ENCODE results near the gene SULT1A2. TPM values are rescaled to one million over a fixed set of nuclear protein-coding genes. Genes with fewer than 3 reads are reported as not detected.
"Not testable (repeated sequence)": the region's sequence is repeated elsewhere in the genome, so short reads cannot be mapped to it uniquely, and the experiment has no call there.

The SULT1A2 gene
- total RNA-seq, 1 experiment from 2014 or later: not detected

- peaks cover 9% of the 10 kb centered on the region for H3K9me3 ChIP-seq (replicated peaks)
- H3K36me3 ChIP-seq: peaks cover 8% of the 10 kb centered on the region
- peaks cover 19% of the 10 kb centered on the region for H3K4me1 ChIP-seq (replicated peaks)
- H3K27me3 ChIP-seq (replicated peaks): no peaks in the 10 kb centered on the region
- H3K27ac ChIP-seq: no peak overlapping the region
- peak in 1 of 2 experiments; percentile 17 for DNase-seq (ENCODE audit: low read depth in 1 of 2, low spot score in 2 of 2)
- no peak overlapping the region for H3K4me3 ChIP-seq
These were observed 27.8 kb downstream of the SULT1A2 start for GRCh38 chr16:28569021-28569420.

GRCh38 chr16:28567292-28567691, 29.6 kb downstream of the SULT1A2 start:
- Histone ChIP-seq H3K36me3 (peaks cover 8% of the 10 kb centered on the region), H3K27ac (no peak overlapping the region), H3K4me1 (replicated peaks) (peaks cover 1% of the 10 kb centered on the region), H3K9me3 (replicated peaks) (peaks cover 9% of the 10 kb centered on the region), H3K4me3 (no peak overlapping the region), H3K27me3 (replicated peaks) (no peaks in the 10 kb centered on the region)
- DNase-seq (ENCODE audit: low read depth in 1 of 2, low spot score in 2 of 2): no peak

- H3K4me1 ChIP-seq (replicated peaks); H3K4me3 ChIP-seq; H3K27ac ChIP-seq; H3K9me3 ChIP-seq (replicated peaks); H3K36me3 ChIP-seq; DNase-seq (ENCODE audit: low read depth in 1 of 2, low spot score in 2 of 2); H3K27me3 ChIP-seq (replicated peaks): not testable (repeated sequence)
These were observed 30.5 kb downstream of the SULT1A2 start for GRCh38 chr16:28566233-28566925.

DNA sequence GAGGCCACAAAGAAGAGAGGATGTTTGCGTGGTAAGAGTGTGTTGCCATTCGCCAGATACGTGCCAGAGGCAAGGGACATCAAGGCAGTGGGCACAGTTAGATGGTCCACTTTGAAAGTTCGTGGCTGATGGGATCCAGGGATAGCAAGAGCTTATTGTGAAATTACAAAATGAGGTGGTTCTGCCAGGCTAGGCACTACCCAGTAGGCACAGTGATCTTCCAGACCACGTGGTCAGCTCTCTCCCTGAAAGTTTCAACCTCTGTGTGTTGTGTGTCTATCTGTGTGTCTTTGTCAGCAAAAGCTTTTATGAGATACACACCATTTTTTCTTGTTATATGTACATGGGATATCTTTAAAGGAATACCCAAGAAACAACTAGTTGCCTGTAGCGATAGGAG, 33.6 kb downstream of the SULT1A2 start:
- Histone ChIP-seq H3K4me3 (no peak overlapping the region), H3K27me3 (replicated peaks) (no peaks in the 10 kb centered on the region), H3K27ac (no peak overlapping the region), H3K9me3 (replicated peaks) (peaks cover 7% of the 10 kb centered on the region), H3K4me1 (replicated peaks) (peaks cover 9% of the 10 kb centered on the region), H3K36me3 (peaks cover 19% of the 10 kb centered on the region)
- no peak for DNase-seq (ENCODE audit: low read depth in 1 of 2, low spot score in 2 of 2)

DNA sequence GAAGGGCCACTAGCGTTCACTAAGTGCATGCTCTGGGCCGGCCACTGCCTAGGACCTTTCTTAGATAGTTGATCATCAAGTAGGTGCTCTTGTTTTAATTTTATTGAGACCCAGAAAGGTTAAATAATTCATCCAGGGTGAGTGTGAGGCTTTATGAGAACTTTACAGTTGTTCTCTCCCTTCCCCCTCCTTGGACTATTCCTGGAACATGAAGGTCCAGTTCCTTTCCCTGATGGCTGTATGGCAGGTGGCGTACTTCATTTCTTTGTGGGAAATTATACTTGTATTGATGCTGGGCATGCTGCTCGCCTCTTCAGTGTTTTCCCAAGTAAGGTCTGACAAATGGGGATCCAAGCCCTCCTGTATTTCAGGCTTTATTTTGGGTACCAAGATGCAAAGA, 34.7 kb downstream of the SULT1A2 start:
- Histone ChIP-seq H3K27me3 (replicated peaks) (no peaks in the 10 kb centered on the region), H3K4me3 (no peak overlapping the region), H3K36me3 (peaks cover 20% of the 10 kb centered on the region), H3K27ac (no peak overlapping the region), H3K9me3 (replicated peaks) (peaks cover under 1% of the 10 kb centered on the region), H3K4me1 (replicated peaks) (peaks cover 9% of the 10 kb centered on the region)
- no peak for DNase-seq (ENCODE audit: low read depth in 1 of 2, low spot score in 2 of 2)

DNA sequence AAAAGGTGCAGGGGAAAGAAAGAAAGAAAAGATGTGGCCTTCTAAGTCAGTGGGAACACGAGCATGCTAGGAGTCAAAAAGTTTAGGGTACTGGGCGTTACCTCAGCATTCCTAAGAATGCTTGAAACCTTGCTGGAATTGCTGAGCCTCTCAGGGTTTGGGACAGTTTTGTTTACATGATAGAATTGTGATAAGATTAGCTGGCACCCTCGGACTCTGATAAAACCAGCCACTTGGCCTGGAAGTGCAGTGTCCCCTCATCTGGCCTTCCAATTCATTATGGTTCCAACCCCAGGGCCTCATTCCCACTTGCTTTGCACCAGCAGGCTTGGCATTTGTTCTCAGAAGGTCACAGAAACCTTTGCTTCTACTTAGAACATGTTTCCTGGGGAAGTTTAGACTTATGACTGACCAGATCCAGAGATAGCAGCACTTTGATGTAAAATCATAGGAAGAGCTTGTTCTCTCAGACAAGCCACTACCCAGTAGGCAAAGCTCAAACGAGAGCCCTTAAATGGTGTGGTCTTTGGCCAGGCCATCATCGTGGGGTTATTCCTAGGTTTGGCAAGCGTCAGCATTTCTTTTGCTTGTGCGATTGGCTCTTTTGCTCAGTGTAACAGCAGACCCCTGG, 35.2 kb downstream of the SULT1A2 start:
- no peaks in the 10 kb centered on the region; the same call in 1 of the 2 replicates for H3K9me3 ChIP-seq (replicated peaks)
- DNase-seq (ENCODE audit: low read depth in 1 of 2, low spot score in 2 of 2): no peak
- no peak overlapping the region for H3K4me3 ChIP-seq
- no peak overlapping the region for H3K27ac ChIP-seq
- H3K4me1 ChIP-seq (replicated peaks): peaks cover 9% of the 10 kb centered on the region
- no peaks in the 10 kb centered on the region for H3K27me3 ChIP-seq (replicated peaks)
- H3K36me3 ChIP-seq: peaks cover 22% of the 10 kb centered on the region

DNA sequence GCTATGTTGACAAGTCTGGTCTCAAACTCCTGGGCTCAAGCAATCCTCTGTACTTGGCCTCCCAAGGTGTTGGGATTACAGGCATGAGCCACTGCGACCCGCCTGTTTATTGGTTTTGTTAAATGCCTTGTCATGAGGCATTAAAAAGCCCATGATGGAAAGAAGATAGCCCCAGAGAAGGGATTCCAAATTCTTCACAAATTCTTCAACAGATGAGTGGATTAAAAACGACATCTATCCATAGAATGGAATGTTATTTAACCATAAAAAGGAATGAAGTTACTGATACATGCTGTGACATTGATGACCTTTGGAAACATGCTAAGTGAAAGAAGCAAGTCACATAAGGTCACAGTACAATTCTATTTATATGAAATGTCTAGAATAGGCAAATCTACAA, 38.4 kb downstream of the SULT1A2 start:
- H3K9me3 ChIP-seq (replicated peaks): no peaks in the 10 kb centered on the region
- H3K36me3 ChIP-seq: peaks cover 22% of the 10 kb centered on the region
- H3K27ac ChIP-seq: no peak overlapping the region
- H3K4me1 ChIP-seq (replicated peaks): peaks cover 16% of the 10 kb centered on the region
- no peak overlapping the region for H3K4me3 ChIP-seq
- no peak for DNase-seq (ENCODE audit: low read depth in 1 of 2, low spot score in 2 of 2)
- H3K27me3 ChIP-seq (replicated peaks): no peaks in the 10 kb centered on the region

DNA sequence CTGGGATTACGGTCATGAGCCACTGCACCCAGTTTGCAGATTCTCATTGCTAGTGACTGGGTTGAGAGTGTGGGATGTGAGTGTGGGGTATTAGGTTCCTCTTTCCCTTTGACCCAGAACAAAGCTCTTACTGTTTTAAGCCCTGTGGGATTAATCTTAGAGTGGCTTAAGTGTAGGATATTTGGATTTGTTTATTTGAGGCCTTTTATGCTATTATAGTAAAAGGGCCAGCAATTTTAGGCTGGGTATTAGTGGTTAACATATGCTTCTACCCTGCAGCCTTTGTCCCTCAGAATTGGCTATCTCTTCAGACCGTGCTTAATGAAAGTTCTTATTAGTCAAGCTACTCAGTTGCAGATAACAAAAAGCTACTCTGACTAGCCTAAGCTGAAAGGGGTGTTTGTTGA, 39.9 kb downstream of the SULT1A2 start:
- Histone ChIP-seq H3K27me3 (replicated peaks) (no peaks in the 10 kb centered on the region), H3K27ac (no peak overlapping the region), H3K4me3 (no peak overlapping the region), H3K9me3 (replicated peaks) (no peaks in the 10 kb centered on the region), H3K36me3 (peaks cover 22% of the 10 kb centered on the region), H3K4me1 (replicated peaks) (peaks cover 15% of the 10 kb centered on the region)
- DNase-seq (ENCODE audit: low read depth in 1 of 2, low spot score in 2 of 2): no peak

DNA sequence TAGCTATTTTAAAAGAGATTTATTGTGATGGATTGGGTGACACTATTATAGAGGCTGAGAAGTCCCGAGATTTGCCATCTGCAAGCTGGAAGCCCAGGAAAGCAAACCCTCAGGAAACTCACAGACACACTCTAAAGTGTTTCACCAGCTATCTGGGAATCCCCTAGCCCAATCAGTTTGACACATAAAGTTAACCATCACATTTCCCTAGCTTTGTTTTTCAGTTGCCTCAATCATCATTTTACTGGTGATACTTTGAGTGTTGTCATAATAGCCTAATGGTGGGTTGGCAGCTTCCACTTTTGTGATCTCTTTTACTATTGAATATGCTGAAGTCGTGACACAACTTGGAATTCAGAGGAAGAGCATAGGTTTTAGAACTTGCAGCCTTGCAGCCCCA, 41.3 kb downstream of the SULT1A2 start:
- no peak for DNase-seq (ENCODE audit: low read depth in 1 of 2, low spot score in 2 of 2)
- Histone ChIP-seq H3K4me1 (replicated peaks) (peaks cover 6% of the 10 kb centered on the region), H3K27me3 (replicated peaks) (no peaks in the 10 kb centered on the region), H3K36me3 (peaks cover 22% of the 10 kb centered on the region), H3K4me3 (no peak overlapping the region), H3K27ac (no peak overlapping the region), H3K9me3 (replicated peaks) (no peaks in the 10 kb centered on the region)

DNA sequence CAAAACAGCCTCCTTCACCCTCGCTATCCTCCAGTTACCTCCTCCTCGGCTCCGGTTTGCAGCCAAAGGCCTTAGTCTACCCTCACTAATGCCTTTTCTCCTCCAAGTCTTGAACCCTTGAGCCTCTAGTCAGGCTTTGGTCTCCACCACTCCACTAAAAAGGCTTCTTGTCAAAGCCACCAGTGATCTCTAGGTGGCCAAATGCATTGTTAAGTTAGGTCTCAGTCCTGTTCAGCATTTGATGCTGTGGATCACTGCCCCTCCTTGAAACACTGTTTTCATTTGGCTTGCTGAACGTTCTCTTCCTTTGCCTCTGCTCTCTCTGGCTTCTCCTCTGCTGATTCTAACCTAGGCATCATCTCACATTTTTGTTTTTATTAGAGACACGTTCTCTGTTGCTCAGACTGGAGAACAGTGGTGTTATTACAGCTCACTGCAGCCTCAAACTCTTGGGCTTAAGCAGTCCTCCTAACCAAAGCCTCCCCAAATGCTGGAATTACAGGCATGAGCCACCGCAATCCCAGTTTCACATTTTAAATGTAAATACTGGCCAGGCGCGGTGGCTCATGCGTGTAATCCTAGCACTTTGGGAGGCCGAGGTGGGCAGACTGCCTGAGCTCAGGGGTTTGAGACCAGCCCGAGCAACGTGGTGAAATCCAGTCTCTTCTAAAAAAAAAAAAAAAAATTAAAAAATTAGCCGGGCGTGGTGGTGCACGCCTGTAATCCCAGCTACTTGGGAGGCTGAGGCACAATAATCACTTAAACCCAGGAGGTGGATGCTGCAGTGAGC, 42.0 kb downstream of the SULT1A2 start:
- Histone ChIP-seq H3K27me3 (replicated peaks) (no peaks in the 10 kb centered on the region), H3K36me3 (peaks cover 22% of the 10 kb centered on the region), H3K9me3 (replicated peaks) (no peaks in the 10 kb centered on the region), H3K4me1 (replicated peaks) (peaks cover 6% of the 10 kb centered on the region), H3K27ac (no peak overlapping the region), H3K4me3 (peak overlapping the region; percentile 62)
- no peak for DNase-seq (ENCODE audit: low read depth in 1 of 2, low spot score in 2 of 2)

GRCh38 chr16:28553776-28554633, 42.8 kb downstream of the SULT1A2 start, which contains the start of gene SGF29:
Gene SGF29 (plus strand): TSS chr16:28553920. CDS start chr16:28581070, 27,150 bp downstream.
- Histone ChIP-seq H3K4me1 (replicated peaks) (peaks cover 6% of the 10 kb centered on the region), H3K27me3 (replicated peaks) (no peaks in the 10 kb centered on the region), H3K36me3 (peaks cover 16% of the 10 kb centered on the region), H3K9me3 (replicated peaks) (no peaks in the 10 kb centered on the region), H3K4me3 (peak within 1 kb of the TSS; percentile 62), H3K27ac (peak within 1 kb of the TSS; percentile 86)
- peak; percentile 91 to 97 for DNase-seq (ENCODE audit: low read depth in 1 of 2, low spot score in 2 of 2)

GRCh38 chr16:28549301-28549899, 47.5 kb downstream of the SULT1A2 start:
- H3K4me3 ChIP-seq: no peak overlapping the region

DNA sequence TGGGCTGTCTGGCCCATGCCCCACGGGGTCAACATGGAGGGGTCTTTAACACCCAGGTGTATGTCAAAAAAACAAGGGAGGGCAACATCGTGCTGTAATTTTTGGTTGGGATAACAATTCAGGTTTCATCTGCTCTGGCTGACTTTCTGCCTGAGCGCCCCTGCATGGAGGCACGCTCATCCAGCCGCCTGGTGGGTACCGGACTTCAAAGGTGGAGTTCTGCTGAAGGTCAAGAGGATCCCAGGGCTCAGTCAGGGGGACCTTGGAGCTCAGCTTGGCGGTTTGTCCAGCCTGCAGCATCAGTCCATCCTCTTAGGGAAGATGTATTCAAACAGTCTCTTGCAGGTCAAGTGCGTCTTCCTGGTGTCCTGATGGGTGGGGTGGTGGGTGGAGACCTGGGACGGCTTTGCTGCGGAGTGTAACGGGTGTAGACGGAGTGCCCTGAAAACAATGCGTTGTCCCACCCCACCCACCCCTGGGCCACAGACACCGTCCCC, 48.5 kb downstream of the SULT1A2 start:
- Histone ChIP-seq H3K36me3 (no peaks in the 10 kb centered on the region), H3K9me3 (replicated peaks) (no peaks in the 10 kb centered on the region), H3K27ac (no peak overlapping the region), H3K4me3 (no peak overlapping the region), H3K27me3 (replicated peaks) (0 out of 2 replicates have a peak, but pooled peaks cover 3% of the 10 kb centered on the region), H3K4me1 (replicated peaks) (no peaks in the 10 kb centered on the region)
- no peak for DNase-seq (ENCODE audit: low read depth in 1 of 2, low spot score in 2 of 2)

More at GRCh38 chr16:28549301-28549899, 47.5 kb downstream of the SULT1A2 start:
- no peak for DNase-seq (ENCODE audit: low read depth in 1 of 2, low spot score in 2 of 2)
- Histone ChIP-seq H3K36me3 (no peaks in the 10 kb centered on the region), H3K27me3 (replicated peaks) (0 out of 2 replicates have a peak, but pooled peaks cover 3% of the 10 kb centered on the region), H3K4me1 (replicated peaks) (peaks cover 2% of the 10 kb centered on the region), H3K27ac (no peak overlapping the region), H3K9me3 (replicated peaks) (no peaks in the 10 kb centered on the region)
